ENCODE data around the gene MAFB. TPM values are rescaled to one million over a fixed set of nuclear protein-coding genes. Genes with fewer than 3 reads are reported as not detected.

The MAFB gene
- total RNA-seq, 2 donors from 2014 or later = not detected

DNA sequence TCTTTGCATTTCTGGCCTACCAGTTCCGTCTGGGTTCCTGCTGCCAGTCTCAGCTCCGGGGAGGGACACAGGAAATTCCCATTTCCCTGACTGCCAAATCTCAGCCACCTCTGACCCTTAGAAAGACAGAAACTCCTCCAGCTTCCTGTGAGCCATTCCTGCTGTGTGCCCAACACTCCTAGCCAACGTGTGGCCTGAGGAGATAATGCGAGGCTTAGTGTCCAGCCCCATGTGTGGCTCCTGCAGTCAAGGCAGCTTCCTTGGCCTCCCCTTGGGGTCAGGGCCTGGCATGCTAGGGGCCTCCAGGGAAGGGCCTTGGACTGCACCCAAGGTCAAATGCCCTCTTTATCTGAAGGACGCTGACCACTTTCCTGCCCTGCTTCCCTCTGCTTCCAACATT, 45.1 kb downstream of the MAFB start:
- H3K4me3 Mint-ChIP-seq = no peak overlapping the region
- H3K4me1 Mint-ChIP-seq = no peaks in the 10 kb centered on the region
- no peaks in the 10 kb centered on the region for H3K9me3 Mint-ChIP-seq
- H3K27me3 Mint-ChIP-seq = peaks cover 14% of the 10 kb centered on the region
- H3K36me3 Mint-ChIP-seq (ENCODE audit: low read depth) = no peaks in the 10 kb centered on the region
- no peak for ATAC-seq (replicated peaks)
- H3K27ac Mint-ChIP-seq = no peak overlapping the region

GRCh38 chr20:40641809-40642208, 47.2 kb downstream of the MAFB start:
- peaks cover 14% of the 10 kb centered on the region for H3K27me3 Mint-ChIP-seq
- no peaks in the 10 kb centered on the region for H3K9me3 Mint-ChIP-seq
- no peak for ATAC-seq (replicated peaks)
- H3K4me1 Mint-ChIP-seq = no peaks in the 10 kb centered on the region
- no peak overlapping the region for H3K27ac Mint-ChIP-seq
- H3K36me3 Mint-ChIP-seq (ENCODE audit: low read depth) = no peaks in the 10 kb centered on the region
- H3K4me3 Mint-ChIP-seq = no peak overlapping the region

DNA sequence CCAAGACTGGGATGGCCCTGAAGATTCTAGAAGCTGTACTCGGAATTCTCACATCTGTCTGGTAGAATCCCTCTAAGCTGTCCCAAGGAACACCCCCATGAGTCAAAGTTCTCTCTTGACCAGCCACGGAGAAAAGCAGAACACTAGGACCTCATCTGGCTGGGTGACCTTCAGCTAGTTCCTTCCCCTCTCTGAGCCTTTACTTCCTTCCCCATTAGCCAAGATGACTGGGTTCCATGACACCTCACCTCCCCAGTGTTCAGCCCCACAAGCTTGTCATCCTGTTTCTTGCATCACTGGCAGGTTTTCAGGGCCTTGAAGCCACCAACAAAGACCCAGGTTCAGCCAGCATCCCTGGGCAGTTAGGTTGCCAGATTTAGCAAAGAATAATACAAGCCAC, 47.8 kb downstream of the MAFB start:
- no peak for ATAC-seq (replicated peaks)
- H3K4me3 Mint-ChIP-seq = no peak overlapping the region
- no peaks in the 10 kb centered on the region for H3K4me1 Mint-ChIP-seq

DNA sequence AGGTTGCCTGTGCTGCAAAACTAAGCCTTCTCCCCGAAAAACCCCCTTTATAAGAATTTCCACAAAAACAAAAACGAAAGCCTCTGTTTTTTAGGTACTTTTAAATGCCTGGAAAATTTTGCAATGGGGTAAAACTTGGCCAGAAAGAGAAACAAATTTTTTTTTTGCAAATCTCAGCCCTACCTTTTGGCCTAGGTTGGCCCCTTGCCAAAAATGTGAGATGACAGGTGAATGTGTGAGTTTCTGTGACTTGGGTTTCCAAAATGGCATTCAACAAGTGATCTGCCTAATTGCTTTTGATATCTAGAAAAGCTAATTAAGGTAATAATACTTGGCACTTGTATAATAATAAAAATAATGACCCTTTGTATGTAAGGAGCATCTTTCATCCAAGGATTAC, 48.4 kb downstream of the MAFB start:
- ATAC-seq (replicated peaks) = no peak
- peaks cover 13% of the 10 kb centered on the region for H3K27me3 Mint-ChIP-seq
- H3K4me1 Mint-ChIP-seq = no peaks in the 10 kb centered on the region
- H3K4me3 Mint-ChIP-seq = no peak overlapping the region
- H3K36me3 Mint-ChIP-seq (ENCODE audit: low read depth) = no peaks in the 10 kb centered on the region
- no peaks in the 10 kb centered on the region for H3K9me3 Mint-ChIP-seq
- no peak overlapping the region for H3K27ac Mint-ChIP-seq

More for the DNA sequence above, 47.8 kb downstream of the MAFB start:
- no peaks in the 10 kb centered on the region for H3K36me3 Mint-ChIP-seq (ENCODE audit: low read depth)
- no peaks in the 10 kb centered on the region for H3K9me3 Mint-ChIP-seq
- H3K27ac Mint-ChIP-seq = no peak overlapping the region
- peaks cover 13% of the 10 kb centered on the region for H3K27me3 Mint-ChIP-seq

- H3K36me3 Mint-ChIP-seq (ENCODE audit: low read depth) = no peaks in the 10 kb centered on the region
- H3K4me1 Mint-ChIP-seq = no peaks in the 10 kb centered on the region
- peaks cover 13% of the 10 kb centered on the region for H3K27me3 Mint-ChIP-seq
- no peaks in the 10 kb centered on the region for H3K9me3 Mint-ChIP-seq
- no peak for ATAC-seq (replicated peaks)
- H3K4me3 Mint-ChIP-seq = no peak overlapping the region
- H3K27ac Mint-ChIP-seq = no peak overlapping the region
These were observed 49.2 kb downstream of the MAFB start for GRCh38 chr20:40639676-40640355.

GRCh38 chr20:40639132-40639531, 49.9 kb downstream of the MAFB start:
- ATAC-seq (replicated peaks) = no peak
- H3K9me3 Mint-ChIP-seq = no peaks in the 10 kb centered on the region
- no peaks in the 10 kb centered on the region for H3K4me1 Mint-ChIP-seq
- H3K36me3 Mint-ChIP-seq (ENCODE audit: low read depth) = no peaks in the 10 kb centered on the region
- peaks cover 13% of the 10 kb centered on the region for H3K27me3 Mint-ChIP-seq
- H3K4me3 Mint-ChIP-seq = no peak overlapping the region
- no peak overlapping the region for H3K27ac Mint-ChIP-seq

- no peak overlapping the region for H3K27ac Mint-ChIP-seq
- no peaks in the 10 kb centered on the region for H3K36me3 Mint-ChIP-seq (ENCODE audit: low read depth)
- peaks cover 13% of the 10 kb centered on the region for H3K27me3 Mint-ChIP-seq
- no peaks in the 10 kb centered on the region for H3K4me1 Mint-ChIP-seq
- H3K9me3 Mint-ChIP-seq = no peaks in the 10 kb centered on the region
- no peak overlapping the region for H3K4me3 Mint-ChIP-seq
- ATAC-seq (replicated peaks) = no peak
These were observed 50.6 kb downstream of the MAFB start for GRCh38 chr20:40638414-40638813.

- Mint-ChIP-seq H3K27ac (no peak overlapping the region), H3K9me3 (no peaks in the 10 kb centered on the region), H3K36me3 (ENCODE audit: low read depth) (no peaks in the 10 kb centered on the region), H3K27me3 (peaks cover 13% of the 10 kb centered on the region), H3K4me1 (no peaks in the 10 kb centered on the region), H3K4me3 (no peak overlapping the region)
- ATAC-seq (replicated peaks) = no peak
These were observed 51.9 kb downstream of the MAFB start for GRCh38 chr20:40637176-40637575.

DNA sequence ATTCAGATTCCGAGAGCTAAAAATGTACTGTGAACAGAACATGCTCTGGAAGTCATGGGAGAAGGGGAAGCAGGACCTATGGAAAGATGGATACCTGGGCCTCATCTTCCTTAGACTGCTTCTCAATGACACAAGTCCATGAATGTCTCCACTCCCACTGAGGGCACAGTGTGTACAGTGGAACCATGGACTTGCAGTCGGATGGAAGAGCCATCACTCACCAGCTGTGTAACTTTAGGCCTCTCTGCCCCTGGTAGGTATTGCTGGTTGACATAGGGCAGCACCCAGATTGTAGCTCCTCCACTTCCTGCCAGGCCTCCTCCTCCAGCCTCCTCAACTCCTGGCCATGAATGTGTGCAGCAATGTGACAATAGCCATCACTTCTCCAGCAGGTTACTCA, 52.5 kb downstream of the MAFB start:
- no peak overlapping the region for H3K27ac Mint-ChIP-seq
- H3K27me3 Mint-ChIP-seq = peaks cover 13% of the 10 kb centered on the region
- H3K36me3 Mint-ChIP-seq (ENCODE audit: low read depth) = no peaks in the 10 kb centered on the region
- H3K9me3 Mint-ChIP-seq = no peaks in the 10 kb centered on the region
- no peak for ATAC-seq (replicated peaks)
- no peaks in the 10 kb centered on the region for H3K4me1 Mint-ChIP-seq
- H3K4me3 Mint-ChIP-seq = no peak overlapping the region

DNA sequence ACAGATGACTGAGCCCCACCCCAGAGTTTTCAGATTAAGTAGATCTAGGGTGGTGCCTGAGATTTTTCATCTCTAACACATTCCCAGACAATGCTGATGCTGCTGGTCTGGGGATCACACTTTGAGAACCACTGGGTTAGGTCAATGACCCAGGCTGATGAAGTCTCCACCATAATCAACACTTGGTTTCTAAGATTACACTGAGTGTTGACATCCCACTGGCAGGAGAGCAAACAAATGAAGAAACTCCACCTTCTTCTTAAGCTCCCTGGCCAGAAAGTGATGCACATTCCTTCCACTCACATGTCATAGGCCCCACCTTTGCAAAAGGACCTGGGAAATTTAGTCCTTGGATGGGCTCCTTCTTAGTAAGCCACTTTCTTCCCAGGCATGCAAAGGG, 53.1 kb downstream of the MAFB start:
- Mint-ChIP-seq H3K27ac (no peak overlapping the region), H3K36me3 (ENCODE audit: low read depth) (no peaks in the 10 kb centered on the region), H3K27me3 (peaks cover 13% of the 10 kb centered on the region), H3K9me3 (no peaks in the 10 kb centered on the region), H3K4me3 (no peak overlapping the region), H3K4me1 (no peaks in the 10 kb centered on the region)
- no peak for ATAC-seq (replicated peaks)
